Activated B cell treated with CpG ODN at 0.5 μM for 24 hours (primary cell): ENCODE results near the gene SLC13A5. TPM values are rescaled to one million over a fixed set of nuclear protein-coding genes. Genes with fewer than 3 reads are reported as not detected.

Source experiments
- ATAC-seq: fragments of 200-7000 bp; cut with Tn5 transposase; one replicate; pipeline ENCODE4 v1.10.0; 2021; ENCODE audit warnings: low read depth, mild to moderate bottlenecking, moderate library complexity
- CTCF ChIA-PET: fragments of 350-600 bp; sonication (Branson Sonifier 250); formaldehyde crosslinking; loops from one replicate; lab custom pipeline; 2021; ENCODE audit warnings: antibody characterized with exemption; lab: Charles Lee
- POLR2A ChIA-PET: fragments of 350-600 bp; sonication (Branson Sonifier 250); formaldehyde crosslinking; loops from one replicate; lab custom pipeline; 2021; ENCODE audit warnings: antibody characterized with exemption; lab: Charles Lee
- DNase-seq: peaks from one replicate; pipeline ENCODE4 v3.0.0; 2022
- H3K27ac Mint-ChIP-seq: one replicate; pipeline ENCODE4 v1.8.0; 2020; ENCODE audit warnings: mixed read lengths
- H3K27me3 Mint-ChIP-seq: one replicate; pipeline ENCODE4 v1.8.0; 2021; ENCODE audit warnings: mixed read lengths
- H3K36me3 Mint-ChIP-seq: one replicate; pipeline ENCODE4 v1.8.0; 2021; ENCODE audit warnings: low read depth, mixed read lengths
- H3K4me1 Mint-ChIP-seq: one replicate; pipeline ENCODE4 v1.8.0; 2021; ENCODE audit warnings: mixed read lengths
- H3K4me3 Mint-ChIP-seq: one replicate; pipeline ENCODE4 v1.8.0; 2020; ENCODE audit warnings: mild to moderate bottlenecking, mixed read lengths
- H3K9me3 Mint-ChIP-seq: one replicate; pipeline ENCODE4 v1.8.0; 2020; ENCODE audit warnings: mixed read lengths
- CTCF ChIP-seq: fragments of 200-600 bp; IDR thresholded peaks from one replicate; pipeline ENCODE4 v1.8.0; 2022; ENCODE audit warnings: antibody characterized with exemption, mild to moderate bottlenecking
- intact Hi-C: fragments of 100-400 bp; cut with micrococcal nuclease; formaldehyde crosslinking; loops from one replicate; pipeline ENCODE4 v1.15.1; 2024
- total RNA-seq: library from RNA; stranded (reverse); gene quantifications from 2 replicates; pipeline ENCODE4 v1.2.3, GENCODE V29; 2022

The SLC13A5 gene
- total RNA-seq, 1 donor from 2014 or later = not detected

- no peak overlapping the region for H3K4me3 Mint-ChIP-seq
- DNase-seq (no peak), ATAC-seq (no peak)
- no peak overlapping the region for H3K27ac Mint-ChIP-seq
- intact Hi-C loops = no loop called here
- H3K9me3 Mint-ChIP-seq = no peaks in the 10 kb centered on the region
- H3K27me3 Mint-ChIP-seq = peaks cover 33% of the 10 kb centered on the region
- H3K36me3 Mint-ChIP-seq = no peaks in the 10 kb centered on the region
- POLR2A ChIA-PET = no interaction called here
- CTCF ChIA-PET = no interaction called here
- no peak for TF ChIP-seq CTCF
- peaks cover 3% of the 10 kb centered on the region for H3K4me1 Mint-ChIP-seq
Observed at GRCh38 chr17:6704470-6705052, 8.6 kb downstream of the SLC13A5 start.

DNA sequence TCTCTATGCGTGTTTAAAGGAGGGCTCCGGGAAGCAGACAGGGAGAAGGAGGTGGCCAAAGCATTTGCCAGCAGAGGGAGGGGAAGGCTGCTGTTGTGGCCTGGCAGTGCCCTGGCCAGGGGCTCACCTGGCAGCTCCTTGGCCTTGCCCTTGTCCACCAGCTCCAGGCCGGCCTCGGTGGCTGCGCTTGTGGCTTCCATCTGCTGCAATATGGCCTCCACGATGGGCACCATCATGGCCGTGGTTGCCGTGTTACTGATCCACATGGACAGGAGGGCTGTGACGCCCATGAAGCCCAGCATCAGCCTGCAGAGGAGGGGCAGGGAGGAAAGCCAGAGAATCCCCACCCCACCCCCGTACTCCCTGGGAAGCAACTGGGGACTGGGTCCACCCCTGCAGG is 9.4 kb downstream of the SLC13A5 start:
- ChIA-PET POLR2A (no interaction called here), CTCF (no interaction called here)
- intact Hi-C loops = no loop called here

DNA sequence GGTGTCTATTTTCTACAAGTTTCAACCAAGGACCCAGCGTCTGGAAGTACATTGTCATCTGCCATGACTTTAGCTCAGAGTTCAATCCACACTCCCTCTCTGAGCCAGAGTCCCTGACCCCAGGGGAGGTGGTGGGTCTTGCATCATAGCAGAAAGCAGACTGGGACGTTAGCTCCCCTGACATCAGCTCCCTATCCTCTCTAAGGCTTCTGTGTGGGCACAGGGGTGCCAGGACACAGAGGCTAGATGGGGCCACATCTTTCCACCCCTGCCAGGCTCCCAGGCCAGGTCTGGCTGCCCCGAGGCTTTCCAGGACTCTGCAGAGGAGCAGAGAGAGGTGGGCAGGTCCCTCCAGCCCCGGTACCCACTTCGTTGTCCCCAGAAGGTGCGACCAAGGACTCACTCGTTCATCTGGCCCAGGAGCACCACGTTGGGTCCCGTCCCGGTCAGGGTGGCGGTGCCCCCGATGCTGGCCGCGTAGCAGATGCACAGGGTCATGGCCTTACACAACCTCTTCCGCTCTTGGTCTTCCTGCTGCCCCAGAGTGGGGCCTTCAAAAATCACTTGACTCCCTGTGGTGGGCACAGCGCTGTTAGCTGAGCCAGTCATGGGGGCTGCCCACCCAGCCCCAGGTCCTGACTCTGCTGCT is 10.5 kb downstream of the SLC13A5 start:
- intact Hi-C loops = no loop called here
- H3K27ac Mint-ChIP-seq = no peak overlapping the region
- CTCF ChIA-PET = interaction anchor here (1.1 kb wide), 1 partner anchor 17 kb away, joined by 3 read pairs; no protein-coding TSS in a partner anchor
- peaks cover 20% of the 10 kb centered on the region for H3K27me3 Mint-ChIP-seq
- H3K4me1 Mint-ChIP-seq = peaks cover 3% of the 10 kb centered on the region
- DNase-seq (no peak), ATAC-seq (no peak)
- H3K4me3 Mint-ChIP-seq = no peak overlapping the region
- no peaks in the 10 kb centered on the region for H3K36me3 Mint-ChIP-seq
- POLR2A ChIA-PET = no interaction called here
- no peaks in the 10 kb centered on the region for H3K9me3 Mint-ChIP-seq
- no peak for TF ChIP-seq CTCF

More for the DNA sequence above, 9.4 kb downstream of the SLC13A5 start:
- H3K4me1 Mint-ChIP-seq = peaks cover 3% of the 10 kb centered on the region
- ATAC-seq = no peak
- no peaks in the 10 kb centered on the region for H3K36me3 Mint-ChIP-seq
- H3K4me3 Mint-ChIP-seq = no peak overlapping the region
- no peak for TF ChIP-seq CTCF
- H3K27ac Mint-ChIP-seq = no peak overlapping the region
- H3K9me3 Mint-ChIP-seq = no peaks in the 10 kb centered on the region
- H3K27me3 Mint-ChIP-seq = peaks cover 27% of the 10 kb centered on the region
- DNase-seq = no peak

GRCh38 chr17:6701719-6702118 is 11.4 kb downstream of the SLC13A5 start:
- CTCF ChIA-PET = interaction anchor here (0.9 to 2.5 kb wide), 2 partner anchors 204 to 229 kb away, joined by 4 to 15 read pairs; no protein-coding TSS in a partner anchor

More at GRCh38 chr17:6701719-6702118, 11.4 kb downstream of the SLC13A5 start:
- H3K36me3 Mint-ChIP-seq = no peaks in the 10 kb centered on the region
- no peaks in the 10 kb centered on the region for H3K9me3 Mint-ChIP-seq
- peaks cover 3% of the 10 kb centered on the region for H3K4me1 Mint-ChIP-seq
- no peak overlapping the region for H3K27ac Mint-ChIP-seq
- TF ChIP-seq CTCF = no peak
- H3K4me3 Mint-ChIP-seq = no peak overlapping the region
- peaks cover 19% of the 10 kb centered on the region for H3K27me3 Mint-ChIP-seq
- intact Hi-C loops = loop anchor here (1.0 kb wide), 1 partner anchor 228 kb away; no protein-coding TSS in a partner anchor
- POLR2A ChIA-PET = no interaction called here
- DNase-seq (peak; percentile 22), ATAC-seq (peak; percentile 62)
